SH-SY5Y (cell line): ENCODE data around the gene KCNK5.

Experiments
- GATA2 ChIP-seq: IDR thresholded peaks from 2 replicates; pipeline ENCODE4 v1.6.1; 2011; ENCODE audit warnings: mild to moderate bottlenecking, low read depth, low read length
- GATA3 ChIP-seq: IDR thresholded peaks from 2 replicates; pipeline ENCODE4 v1.6.1; 2011; ENCODE audit warnings: low read depth, mild to moderate bottlenecking, low read length, moderate library complexity

DNA sequence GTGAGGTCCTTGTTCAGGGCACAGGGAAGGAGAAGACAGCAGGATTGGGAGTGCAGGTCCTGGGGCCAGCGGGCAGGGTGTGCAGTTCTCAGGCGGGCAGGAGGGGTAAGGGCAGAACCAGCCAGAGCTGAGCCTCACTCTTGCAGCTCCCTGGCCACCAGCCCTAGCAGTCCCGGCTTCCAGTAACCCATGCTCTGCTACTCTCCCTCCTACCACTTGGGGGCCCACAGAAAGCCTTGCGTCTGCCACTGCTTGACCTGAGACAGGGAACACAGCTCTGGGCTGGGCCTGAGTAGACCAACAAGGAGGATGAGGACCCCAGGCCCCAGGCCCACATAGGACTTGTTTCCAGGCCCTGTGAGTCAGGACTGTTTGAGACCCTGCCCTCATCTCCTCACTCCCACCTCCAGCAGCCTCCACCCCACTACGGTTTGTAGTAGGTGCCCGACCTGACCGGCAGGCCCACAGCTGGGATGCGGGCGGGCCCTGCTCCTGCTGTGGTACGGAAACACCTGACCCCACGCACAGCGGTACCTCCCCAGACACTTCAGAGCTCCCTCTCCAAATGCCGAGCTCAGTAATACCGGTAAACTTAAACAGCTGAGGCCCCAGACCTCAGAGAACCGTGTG is 39.2 kb downstream of the KCNK5 start:
- TF ChIP-seq GATA2 = no peak
- no peak for TF ChIP-seq GATA3
